Measurements from ENCODE around the gene HBQ1. TPM values are rescaled to one million over a fixed set of nuclear protein-coding genes. Genes with fewer than 3 reads are reported as not detected.
"Not testable (repeated sequence)": the region's sequence is repeated elsewhere in the genome, so short reads cannot be mapped to it uniquely, and the experiment has no call there.

The HBQ1 gene
- total and polyA plus RNA-seq, 7 donors, result 0.19 TPM; not detected in 6

DNA sequence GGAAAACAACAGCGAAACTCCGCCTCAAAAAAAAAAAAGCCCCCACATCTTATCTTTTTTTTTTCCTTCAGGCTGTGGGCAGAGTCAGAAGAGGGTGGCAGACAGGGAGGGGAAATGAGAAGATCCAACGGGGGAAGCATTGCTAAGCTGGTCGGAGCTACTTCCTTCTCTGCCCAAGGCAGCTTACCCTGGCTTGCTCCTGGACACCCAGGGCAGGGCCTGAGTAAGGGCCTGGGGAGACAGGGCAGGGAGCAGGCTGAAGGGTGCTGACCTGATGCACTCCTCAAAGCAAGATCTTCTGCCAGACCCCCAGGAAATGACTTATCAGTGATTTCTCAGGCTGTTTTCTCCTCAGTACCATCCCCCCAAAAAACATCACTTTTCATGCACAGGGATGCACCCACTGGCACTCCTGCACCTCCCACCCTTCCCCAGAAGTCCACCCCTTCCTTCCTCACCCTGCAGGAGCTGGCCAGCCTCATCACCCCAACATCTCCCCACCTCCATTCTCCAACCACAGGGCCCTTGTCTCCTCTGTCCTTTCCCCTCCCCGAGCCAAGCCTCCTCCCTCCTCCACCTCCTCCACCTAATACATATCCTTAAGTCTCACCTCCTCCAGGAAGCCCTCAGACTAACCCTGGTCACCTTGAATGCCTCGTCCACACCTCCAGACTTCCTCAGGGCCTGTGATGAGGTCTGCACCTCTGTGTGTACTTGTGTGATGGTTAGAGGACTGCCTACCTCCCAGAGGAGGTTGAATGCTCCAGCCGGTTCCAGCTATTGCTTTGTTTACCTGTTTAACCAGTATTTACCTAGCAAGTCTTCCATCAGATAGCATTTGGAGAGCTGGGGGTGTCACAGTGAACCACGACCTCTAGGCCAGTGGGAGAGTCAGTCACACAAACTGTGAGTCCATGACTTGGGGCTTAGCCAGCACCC lies 5.0 kb upstream of the HBQ1 start:
- Histone ChIP-seq H3K9me3 (no peaks in the 10 kb centered on the region), H3K27ac (no peak overlapping the region), H3K4me1 (peaks cover 0 to 8% (median 6%) of the 10 kb centered on the region in 4 donors), H3K27me3 (peaks cover 47 to 78% (median 64%) of the 10 kb centered on the region in 3 donors), H3K36me3 (no peaks in the 10 kb centered on the region), H3K4me3 (no peak overlapping the region)
- intact Hi-C loops (cut with DNase I), result no loop called here
- TF ChIP-seq POLR2AphosphoS5 (IDR thresholded peaks at IDR 0.05), result no peak
- TF ChIP-seq, protein P1, sequence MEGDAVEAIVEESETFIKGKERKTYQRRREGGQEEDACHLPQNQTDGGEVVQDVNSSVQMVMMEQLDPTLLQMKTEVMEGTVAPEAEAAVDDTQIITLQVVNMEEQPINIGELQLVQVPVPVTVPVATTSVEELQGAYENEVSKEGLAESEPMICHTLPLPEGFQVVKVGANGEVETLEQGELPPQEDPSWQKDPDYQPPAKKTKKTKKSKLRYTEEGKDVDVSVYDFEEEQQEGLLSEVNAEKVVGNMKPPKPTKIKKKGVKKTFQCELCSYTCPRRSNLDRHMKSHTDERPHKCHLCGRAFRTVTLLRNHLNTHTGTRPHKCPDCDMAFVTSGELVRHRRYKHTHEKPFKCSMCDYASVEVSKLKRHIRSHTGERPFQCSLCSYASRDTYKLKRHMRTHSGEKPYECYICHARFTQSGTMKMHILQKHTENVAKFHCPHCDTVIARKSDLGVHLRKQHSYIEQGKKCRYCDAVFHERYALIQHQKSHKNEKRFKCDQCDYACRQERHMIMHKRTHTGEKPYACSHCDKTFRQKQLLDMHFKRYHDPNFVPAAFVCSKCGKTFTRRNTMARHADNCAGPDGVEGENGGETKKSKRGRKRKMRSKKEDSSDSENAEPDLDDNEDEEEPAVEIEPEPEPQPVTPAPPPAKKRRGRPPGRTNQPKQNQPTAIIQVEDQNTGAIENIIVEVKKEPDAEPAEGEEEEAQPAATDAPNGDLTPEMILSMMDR (IDR thresholded peaks at IDR 0.05), result no peak
- no peak for TF ChIP-seq POLR2A (IDR thresholded peaks at IDR 0.05)
- WGBS, 2 donors, result 16 to 20% methylated on average over 8 of the region's 8 CpGs
- no peak for DNase-seq

DNA sequence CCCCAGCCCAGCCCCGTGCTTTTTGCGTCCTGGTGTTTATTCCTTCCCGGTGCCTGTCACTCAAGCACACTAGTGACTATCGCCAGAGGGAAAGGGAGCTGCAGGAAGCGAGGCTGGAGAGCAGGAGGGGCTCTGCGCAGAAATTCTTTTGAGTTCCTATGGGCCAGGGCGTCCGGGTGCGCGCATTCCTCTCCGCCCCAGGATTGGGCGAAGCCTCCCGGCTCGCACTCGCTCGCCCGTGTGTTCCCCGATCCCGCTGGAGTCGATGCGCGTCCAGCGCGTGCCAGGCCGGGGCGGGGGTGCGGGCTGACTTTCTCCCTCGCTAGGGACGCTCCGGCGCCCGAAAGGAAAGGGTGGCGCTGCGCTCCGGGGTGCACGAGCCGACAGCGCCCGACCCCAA lies 4.3 kb upstream of the HBQ1 start:
- H3K4me3 ChIP-seq; H3K27ac ChIP-seq; intact Hi-C loops (cut with DNase I); H3K9me3 ChIP-seq; DNase-seq; H3K36me3 ChIP-seq: not testable (repeated sequence)
- H3K4me1 ChIP-seq, result peaks cover 0 to 15% (median 13%) of the 10 kb centered on the region in 4 donors
- 1% methylated on average over 26 to 27 of the region's 39 CpGs for WGBS, 2 donors
- H3K27me3 ChIP-seq, result peaks cover 52 to 78% (median 64%) of the 10 kb centered on the region in 3 donors

DNA sequence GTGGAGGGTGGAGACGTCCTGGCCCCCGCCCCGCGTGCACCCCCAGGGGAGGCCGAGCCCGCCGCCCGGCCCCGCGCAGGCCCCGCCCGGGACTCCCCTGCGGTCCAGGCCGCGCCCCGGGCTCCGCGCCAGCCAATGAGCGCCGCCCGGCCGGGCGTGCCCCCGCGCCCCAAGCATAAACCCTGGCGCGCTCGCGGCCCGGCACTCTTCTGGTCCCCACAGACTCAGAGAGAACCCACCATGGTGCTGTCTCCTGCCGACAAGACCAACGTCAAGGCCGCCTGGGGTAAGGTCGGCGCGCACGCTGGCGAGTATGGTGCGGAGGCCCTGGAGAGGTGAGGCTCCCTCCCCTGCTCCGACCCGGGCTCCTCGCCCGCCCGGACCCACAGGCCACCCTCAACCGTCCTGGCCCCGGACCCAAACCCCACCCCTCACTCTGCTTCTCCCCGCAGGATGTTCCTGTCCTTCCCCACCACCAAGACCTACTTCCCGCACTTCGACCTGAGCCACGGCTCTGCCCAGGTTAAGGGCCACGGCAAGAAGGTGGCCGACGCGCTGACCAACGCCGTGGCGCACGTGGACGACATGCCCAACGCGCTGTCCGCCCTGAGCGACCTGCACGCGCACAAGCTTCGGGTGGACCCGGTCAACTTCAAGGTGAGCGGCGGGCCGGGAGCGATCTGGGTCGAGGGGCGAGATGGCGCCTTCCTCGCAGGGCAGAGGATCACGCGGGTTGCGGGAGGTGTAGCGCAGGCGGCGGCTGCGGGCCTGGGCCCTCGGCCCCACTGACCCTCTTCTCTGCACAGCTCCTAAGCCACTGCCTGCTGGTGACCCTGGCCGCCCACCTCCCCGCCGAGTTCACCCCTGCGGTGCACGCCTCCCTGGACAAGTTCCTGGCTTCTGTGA lies 3.5 kb upstream of the HBQ1 start, which contains the start of gene HBA1:
Gene HBA1, plus strand, starts transcription at position 204 of the 906 bp plus-strand sequence. Its CDS starts 37 bp downstream, at position 241.
- WGBS, 2 donors, result 4 to 5% methylated on average over 42 to 43 of the region's 88 CpGs
- H3K27ac ChIP-seq; DNase-seq; intact Hi-C loops (cut with DNase I); H3K36me3 ChIP-seq; H3K4me3 ChIP-seq; H3K9me3 ChIP-seq: not testable (repeated sequence)
- peaks cover 0 to 22% (median 19%) of the 10 kb centered on the region in 4 donors for H3K4me1 ChIP-seq
- H3K27me3 ChIP-seq, result peaks cover 47 to 75% (median 57%) of the 10 kb centered on the region in 3 donors

DNA sequence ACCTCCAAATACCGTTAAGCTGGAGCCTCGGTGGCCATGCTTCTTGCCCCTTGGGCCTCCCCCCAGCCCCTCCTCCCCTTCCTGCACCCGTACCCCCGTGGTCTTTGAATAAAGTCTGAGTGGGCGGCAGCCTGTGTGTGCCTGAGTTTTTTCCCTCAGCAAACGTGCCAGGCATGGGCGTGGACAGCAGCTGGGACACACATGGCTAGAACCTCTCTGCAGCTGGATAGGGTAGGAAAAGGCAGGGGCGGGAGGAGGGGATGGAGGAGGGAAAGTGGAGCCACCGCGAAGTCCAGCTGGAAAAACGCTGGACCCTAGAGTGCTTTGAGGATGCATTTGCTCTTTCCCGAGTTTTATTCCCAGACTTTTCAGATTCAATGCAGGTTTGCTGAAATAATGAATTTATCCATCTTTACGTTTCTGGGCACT lies 2.9 kb upstream of the HBQ1 start:
- H3K4me1 ChIP-seq, result peaks cover 0 to 22% (median 19%) of the 10 kb centered on the region in 4 donors
- 3 to 11% methylated on average over 13 of the region's 13 CpGs for WGBS, 2 donors
- TF ChIP-seq EP300 (IDR thresholded peaks at IDR 0.05) (no peak), POLR2A (IDR thresholded peaks at IDR 0.05) (no peak), POLR2AphosphoS5 (IDR thresholded peaks at IDR 0.05) (no peak)
- TF ChIP-seq, protein P1 (IDR thresholded peaks at IDR 0.05), result no peak
- no peaks in the 10 kb centered on the region for H3K9me3 ChIP-seq
- no peak overlapping the region for H3K27ac ChIP-seq
- intact Hi-C loops (cut with DNase I), result no loop called here
- DNase-seq, result no peak
- H3K4me3 ChIP-seq, result no peak overlapping the region
- peaks cover 46 to 71% (median 54%) of the 10 kb centered on the region in 3 donors for H3K27me3 ChIP-seq
- H3K36me3 ChIP-seq, result no peaks in the 10 kb centered on the region

DNA sequence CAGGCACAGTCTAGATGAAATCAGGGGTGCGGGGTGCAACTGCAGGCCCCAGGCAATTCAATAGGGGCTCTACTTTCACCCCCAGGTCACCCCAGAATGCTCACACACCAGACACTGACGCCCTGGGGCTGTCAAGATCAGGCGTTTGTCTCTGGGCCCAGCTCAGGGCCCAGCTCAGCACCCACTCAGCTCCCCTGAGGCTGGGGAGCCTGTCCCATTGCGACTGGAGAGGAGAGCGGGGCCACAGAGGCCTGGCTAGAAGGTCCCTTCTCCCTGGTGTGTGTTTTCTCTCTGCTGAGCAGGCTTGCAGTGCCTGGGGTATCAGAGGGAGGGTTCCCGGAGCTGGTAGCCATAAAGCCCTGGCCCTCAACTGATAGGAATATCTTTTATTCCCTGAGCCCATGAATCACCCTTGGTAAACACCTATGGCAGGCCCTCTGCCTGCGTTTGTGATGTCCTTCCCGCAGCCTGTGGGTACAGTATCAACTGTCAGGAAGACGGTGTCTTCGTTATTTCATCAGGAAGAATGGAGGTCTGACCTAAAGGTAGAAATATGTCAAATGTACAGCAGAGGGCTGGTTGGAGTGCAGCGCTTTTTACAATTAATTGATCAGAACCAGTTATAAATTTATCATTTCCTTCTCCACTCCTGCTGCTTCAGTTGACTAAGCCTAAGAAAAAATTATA lies 2.1 kb upstream of the HBQ1 start:
- peaks cover 0 to 22% (median 19%) of the 10 kb centered on the region in 4 donors for H3K4me1 ChIP-seq
- TF ChIP-seq POLR2A (IDR thresholded peaks at IDR 0.05) (no peak), POLR2AphosphoS5 (IDR thresholded peaks at IDR 0.05) (no peak), EP300 (IDR thresholded peaks at IDR 0.05) (no peak)
- TF ChIP-seq, protein P1 (IDR thresholded peaks at IDR 0.05), result no peak
- 45 to 65% methylated on average over 11 of the region's 11 CpGs for WGBS, 2 donors

More for the DNA sequence above, 2.1 kb upstream of the HBQ1 start:
- Histone ChIP-seq H3K27me3 (peaks cover 46 to 71% (median 54%) of the 10 kb centered on the region in 3 donors), H3K4me3 (no peak overlapping the region), H3K36me3 (no peaks in the 10 kb centered on the region), H3K27ac (no peak overlapping the region), H3K9me3 (no peaks in the 10 kb centered on the region)
- DNase-seq, result no peak
- intact Hi-C loops (cut with DNase I), result no loop called here

Data from sigmoid colon (tissue), 7 donors.